Astrocyte of the spinal cord (primary cell): ENCODE data around the gene COL4A4.

Experiments used
- DNase-seq: peaks from one replicate; pipeline ENCODE4 v3.0.0; 2011; ENCODE audit warnings: low read depth, low spot score
- H3K4me3 ChIP-seq: 2 replicates; pipeline ENCODE4 v1.5.1; 2011; ENCODE audit warnings: low read depth, mild to moderate bottlenecking, low read length, moderate library complexity
- in situ Hi-C: cut with HindIII; loops from 2 replicates; pipeline ENCODE4 v1.10.0; 2017; ENCODE audit warnings: low sequenced_read_pairs
- TF ChIP-seq, protein P1 (sequence below): IDR thresholded peaks from 2 replicates; pipeline ENCODE4 v1.5.1; 2012; ENCODE audit warnings: low read depth, mild to moderate bottlenecking, low read length, inconsistent platforms

COL4A4 gene

DNA sequence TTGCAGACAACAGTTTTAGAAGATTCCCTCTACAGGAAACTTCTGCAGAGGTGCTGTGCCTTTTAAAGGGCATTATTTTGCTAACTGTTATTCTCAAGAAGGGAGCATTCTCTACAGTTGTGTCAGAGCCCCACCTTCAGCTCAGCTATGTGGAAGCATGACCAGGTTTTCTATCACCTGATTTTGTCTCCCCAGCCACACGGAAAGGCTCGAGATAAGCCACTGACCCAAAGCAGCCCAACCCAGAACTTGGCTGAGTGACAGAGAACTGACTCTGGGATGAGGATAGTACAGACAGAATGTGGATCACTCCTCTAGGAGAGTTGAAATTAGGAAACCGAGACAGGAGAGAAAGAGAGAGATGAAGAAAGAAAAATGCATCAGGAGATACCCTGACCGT, 10.7 kb downstream of the COL4A4 start:
- TF ChIP-seq, protein P1, sequence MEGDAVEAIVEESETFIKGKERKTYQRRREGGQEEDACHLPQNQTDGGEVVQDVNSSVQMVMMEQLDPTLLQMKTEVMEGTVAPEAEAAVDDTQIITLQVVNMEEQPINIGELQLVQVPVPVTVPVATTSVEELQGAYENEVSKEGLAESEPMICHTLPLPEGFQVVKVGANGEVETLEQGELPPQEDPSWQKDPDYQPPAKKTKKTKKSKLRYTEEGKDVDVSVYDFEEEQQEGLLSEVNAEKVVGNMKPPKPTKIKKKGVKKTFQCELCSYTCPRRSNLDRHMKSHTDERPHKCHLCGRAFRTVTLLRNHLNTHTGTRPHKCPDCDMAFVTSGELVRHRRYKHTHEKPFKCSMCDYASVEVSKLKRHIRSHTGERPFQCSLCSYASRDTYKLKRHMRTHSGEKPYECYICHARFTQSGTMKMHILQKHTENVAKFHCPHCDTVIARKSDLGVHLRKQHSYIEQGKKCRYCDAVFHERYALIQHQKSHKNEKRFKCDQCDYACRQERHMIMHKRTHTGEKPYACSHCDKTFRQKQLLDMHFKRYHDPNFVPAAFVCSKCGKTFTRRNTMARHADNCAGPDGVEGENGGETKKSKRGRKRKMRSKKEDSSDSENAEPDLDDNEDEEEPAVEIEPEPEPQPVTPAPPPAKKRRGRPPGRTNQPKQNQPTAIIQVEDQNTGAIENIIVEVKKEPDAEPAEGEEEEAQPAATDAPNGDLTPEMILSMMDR = no peak
- DNase-seq = no peak
- in situ Hi-C loops = no loop called here
- no peak overlapping the region for H3K4me3 ChIP-seq

DNA sequence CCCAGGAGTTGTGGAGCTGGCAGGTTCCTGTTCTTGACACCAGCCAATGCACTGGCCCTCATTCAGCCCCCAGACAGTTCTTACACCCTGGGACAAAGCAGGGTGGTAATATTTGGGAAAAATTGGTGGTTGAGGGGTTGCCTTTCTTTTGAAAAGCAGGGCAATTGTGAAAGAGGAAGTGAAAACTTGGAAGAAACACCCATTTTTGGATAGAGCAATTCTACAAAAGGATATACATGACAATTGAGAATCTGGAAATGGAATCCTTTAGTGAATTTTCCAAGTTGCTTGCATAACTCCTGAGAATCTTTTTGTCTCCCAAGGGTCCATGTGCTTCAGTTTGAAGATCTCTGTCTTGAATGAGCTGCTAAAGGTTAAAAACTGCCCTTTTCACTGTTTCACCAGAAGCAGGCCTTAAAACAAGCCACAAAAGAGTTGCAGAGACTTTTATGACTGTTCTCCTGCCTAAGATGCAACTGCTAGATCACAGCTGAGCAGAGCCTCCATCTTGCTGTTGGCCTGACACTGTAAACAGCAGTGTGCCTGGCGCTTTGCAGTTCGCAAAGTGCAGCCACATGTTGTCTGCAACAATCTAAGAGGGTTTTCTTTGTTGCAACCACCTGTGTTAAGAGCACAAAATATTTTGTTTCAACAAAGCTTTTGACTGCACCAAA, 11.8 kb downstream of the COL4A4 start:
- no peak for DNase-seq
- in situ Hi-C loops = no loop called here
- TF ChIP-seq, protein P1 = no peak
- no peak overlapping the region for H3K4me3 ChIP-seq

DNA sequence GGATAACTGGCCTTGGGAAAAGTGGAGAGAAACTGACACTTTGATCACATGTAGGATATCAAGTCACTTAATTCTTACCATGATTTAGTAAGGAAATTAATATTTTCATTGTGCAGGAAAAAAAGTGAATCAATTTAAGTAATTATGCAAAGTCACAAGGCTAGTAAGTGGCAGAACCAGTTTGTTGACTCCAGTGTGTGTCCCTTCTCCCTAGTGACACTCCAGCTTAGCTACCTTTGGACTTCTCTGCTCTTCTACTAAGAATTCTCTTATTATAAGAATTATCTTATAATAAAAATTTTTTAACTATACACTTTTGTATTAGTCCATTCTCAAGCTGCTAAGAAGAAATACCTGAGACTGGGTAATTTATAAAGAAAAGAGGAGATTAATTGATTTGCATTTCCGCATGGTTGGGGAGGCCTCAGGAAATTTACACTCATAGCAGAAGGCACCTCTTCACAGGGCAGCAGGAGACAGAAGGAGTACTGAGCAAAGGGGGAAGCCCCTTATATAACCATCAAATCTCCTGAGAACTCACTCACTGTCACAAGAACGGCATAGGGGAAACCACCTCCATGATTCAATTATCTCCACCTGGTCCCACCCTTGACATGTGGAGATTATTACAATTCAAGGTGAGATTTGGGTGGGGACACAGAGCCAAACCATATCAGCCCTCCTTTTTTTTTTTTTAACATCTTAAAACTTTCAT, 13.6 kb downstream of the COL4A4 start:
- in situ Hi-C loops = no loop called here
- TF ChIP-seq, protein P1 = no peak
- H3K4me3 ChIP-seq = no peak overlapping the region
- no peak for DNase-seq

DNA sequence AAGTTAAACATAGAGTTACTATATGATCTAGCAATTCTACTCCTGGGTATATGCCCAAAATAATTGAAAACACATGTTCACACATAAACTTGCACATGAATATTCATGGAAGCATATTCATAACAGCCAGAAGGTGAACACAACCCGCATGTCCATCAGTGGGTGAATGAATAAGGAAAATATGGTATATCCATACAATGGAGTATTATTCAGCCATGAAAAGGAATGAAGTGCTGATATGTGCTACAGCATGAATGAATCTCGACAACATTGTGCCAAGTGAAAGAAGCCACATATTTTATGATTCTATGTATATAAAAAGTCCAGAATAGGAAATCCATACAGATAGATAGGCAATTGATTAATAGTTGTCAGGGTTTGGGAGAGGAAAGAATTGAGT, 15.9 kb downstream of the COL4A4 start:
- in situ Hi-C loops = no loop called here

DNA sequence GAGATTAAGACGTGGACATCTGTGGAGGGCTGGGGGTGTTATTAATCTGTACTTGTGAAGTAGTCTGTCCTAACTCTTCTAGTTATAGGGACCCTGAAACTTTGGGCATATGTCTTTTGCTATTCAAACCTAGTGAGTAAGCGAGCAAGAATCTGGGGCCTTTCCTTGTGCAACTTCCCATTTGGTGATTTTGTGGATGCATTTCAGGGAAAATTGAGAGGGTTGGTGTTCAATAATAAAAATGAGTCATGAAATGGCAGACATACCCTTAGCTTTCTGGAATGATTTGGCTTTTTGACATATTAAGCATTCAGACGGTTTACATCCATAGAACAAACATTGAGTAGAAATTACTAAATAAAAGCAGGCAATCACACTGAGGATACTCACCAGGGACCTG, 17.0 kb downstream of the COL4A4 start:
- H3K4me3 ChIP-seq = no peak overlapping the region
- DNase-seq = no peak
- in situ Hi-C loops = no loop called here
- TF ChIP-seq, protein P1 = no peak

More for the DNA sequence above, 15.9 kb downstream of the COL4A4 start:
- TF ChIP-seq, protein P1 = no peak
- no peak overlapping the region for H3K4me3 ChIP-seq
- no peak for DNase-seq

DNA sequence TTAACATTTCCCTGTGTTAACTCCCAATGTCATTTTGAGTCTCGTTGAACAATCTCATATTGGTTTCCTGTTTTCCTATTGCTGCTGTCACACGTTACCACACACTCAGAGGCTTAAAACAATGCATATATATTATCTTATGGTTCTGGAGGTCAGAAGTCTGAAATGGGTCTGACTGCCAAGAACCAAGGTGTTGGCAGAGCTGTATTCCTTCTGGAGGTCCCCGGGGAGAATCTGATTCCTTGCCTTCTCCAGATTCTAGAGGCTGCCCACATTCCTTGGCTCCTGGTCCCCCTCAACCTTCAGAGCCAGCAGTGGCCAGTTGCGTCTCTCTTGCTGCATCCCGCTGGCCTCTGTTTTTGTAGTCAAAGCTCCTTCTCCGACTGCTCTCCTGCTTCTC, 17.5 kb downstream of the COL4A4 start:
- DNase-seq = no peak
- TF ChIP-seq, protein P1 = no peak
- in situ Hi-C loops = no loop called here
- no peak overlapping the region for H3K4me3 ChIP-seq
